ENCODE measurements around the gene ISM1. TPM values are rescaled to one million over a fixed set of nuclear protein-coding genes. Genes with fewer than 3 reads are reported as not detected.
A peak's percentile ranks its signal among the peaks of the same experiment; 100 is the strongest.

ISM1 gene
- total and polyA plus RNA-seq, 2 donors (not counting 3 experiments of a cell fraction or from before 2014, with no cell fraction given), result not detected

DNA sequence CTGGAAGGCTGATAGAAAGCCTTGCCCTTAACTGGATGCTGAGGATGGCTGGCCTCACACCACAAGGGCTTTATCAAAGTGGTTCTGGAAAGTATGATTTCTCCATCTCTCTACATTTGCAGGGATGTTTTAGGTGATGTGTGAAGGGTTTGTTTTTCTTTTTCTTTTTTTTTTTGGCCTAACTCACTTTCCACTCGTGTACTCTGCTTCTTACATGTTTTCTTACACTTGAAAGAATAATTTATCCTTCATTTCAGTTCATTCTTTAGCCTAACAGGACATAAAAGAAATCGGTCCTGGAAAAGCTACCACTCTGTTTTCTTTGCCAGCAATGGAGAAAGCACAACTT, 41.2 kb downstream of the ISM1 start:
- Histone ChIP-seq H3K9ac (replicated peaks; ENCODE audit: extremely low read depth, insufficient read depth, low read length) (no peak overlapping the region), H3K4me3 (replicated peaks in 1 of 3; ENCODE audit: insufficient read depth in 1 of 3, low read depth in 1 of 3, low read length in 3 of 3) (no peak overlapping the region), H3K4me2 (ENCODE audit: insufficient read depth, low read length) (no peak overlapping the region), H2AFZ (ENCODE audit: low read depth, low read length) (no peak overlapping the region), H3K4me1 (ENCODE audit: control insufficient read depth, extremely low read depth, insufficient read depth, low read length) (peaks cover 12% of the 10 kb centered on the region), H4K20me1 (replicated peaks; ENCODE audit: control insufficient read depth, extremely low read depth, insufficient read depth, low read length) (no peaks in the 10 kb centered on the region), H3K27ac (ENCODE audit: insufficient read depth, low read depth, low read length) (no peak overlapping the region), H3K9me1 (replicated peaks; ENCODE audit: control insufficient read depth, extremely low read depth, insufficient read depth, low read length) (no peaks in the 10 kb centered on the region), H3K79me2 (ENCODE audit: control insufficient read depth, insufficient read depth, low read length) (no peaks in the 10 kb centered on the region), H3K27me3 (ENCODE audit: control insufficient read depth in 2 of 2, insufficient read depth in 2 of 2, low read length in 2 of 2) (peaks cover 0 to 2% of the 10 kb centered on the region in 2 experiments), H3K9me3 (replicated peaks; ENCODE audit: control insufficient read depth, insufficient read depth, low read length) (no peaks in the 10 kb centered on the region), H3K36me3 (ENCODE audit: control insufficient read depth in 2 of 2, extremely low read depth in 1 of 2, insufficient read depth in 2 of 2, low read length in 2 of 2) (no peaks in the 10 kb centered on the region)
- dilution Hi-C loops (cut with MboI; ENCODE audit: extremely low pct_ligation_motif_present, low sequenced_read_pairs), result no loop called here
- ChIA-PET CTCF (interaction anchor here (0.6 to 3.3 kb wide), 20 partner anchors 9 to 339 kb away, joined by 3 to 24 read pairs (median 4); no protein-coding TSS in a partner anchor), POLR2A (no interaction called here)
- no TSS peak for BruUV-seq (replicated peaks)
- no peak for TF ChIP-seq GATA2 (IDR thresholded peaks at IDR 0.05; ENCODE audit: insufficient read depth, insufficient read length, low read depth, low read length)
- TF ChIP-seq, protein P1, sequence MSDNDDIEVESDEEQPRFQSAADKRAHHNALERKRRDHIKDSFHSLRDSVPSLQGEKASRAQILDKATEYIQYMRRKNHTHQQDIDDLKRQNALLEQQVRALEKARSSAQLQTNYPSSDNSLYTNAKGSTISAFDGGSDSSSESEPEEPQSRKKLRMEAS (IDR thresholded peaks at IDR 0.05; ENCODE audit: insufficient read depth, insufficient read length), result no peak
- TF ChIP-seq FOS (IDR thresholded peaks at IDR 0.05; ENCODE audit: borderline replicate concordance, insufficient read depth, low read length), result no peak
- TF ChIP-seq POLR2AphosphoS5 (IDR thresholded peaks at IDR 0.05; ENCODE audit: insufficient read depth, low read depth, low read length), result no peak
- TF ChIP-seq EZH2 (IDR thresholded peaks at IDR 0.05; ENCODE audit: borderline replicate concordance, low read depth, low read length, severe bottlenecking), result no peak
- TF ChIP-seq JUN (IDR thresholded peaks at IDR 0.05; ENCODE audit: borderline replicate concordance, insufficient read depth, insufficient read length, low read depth), result no peak
- TF ChIP-seq, protein P2, sequence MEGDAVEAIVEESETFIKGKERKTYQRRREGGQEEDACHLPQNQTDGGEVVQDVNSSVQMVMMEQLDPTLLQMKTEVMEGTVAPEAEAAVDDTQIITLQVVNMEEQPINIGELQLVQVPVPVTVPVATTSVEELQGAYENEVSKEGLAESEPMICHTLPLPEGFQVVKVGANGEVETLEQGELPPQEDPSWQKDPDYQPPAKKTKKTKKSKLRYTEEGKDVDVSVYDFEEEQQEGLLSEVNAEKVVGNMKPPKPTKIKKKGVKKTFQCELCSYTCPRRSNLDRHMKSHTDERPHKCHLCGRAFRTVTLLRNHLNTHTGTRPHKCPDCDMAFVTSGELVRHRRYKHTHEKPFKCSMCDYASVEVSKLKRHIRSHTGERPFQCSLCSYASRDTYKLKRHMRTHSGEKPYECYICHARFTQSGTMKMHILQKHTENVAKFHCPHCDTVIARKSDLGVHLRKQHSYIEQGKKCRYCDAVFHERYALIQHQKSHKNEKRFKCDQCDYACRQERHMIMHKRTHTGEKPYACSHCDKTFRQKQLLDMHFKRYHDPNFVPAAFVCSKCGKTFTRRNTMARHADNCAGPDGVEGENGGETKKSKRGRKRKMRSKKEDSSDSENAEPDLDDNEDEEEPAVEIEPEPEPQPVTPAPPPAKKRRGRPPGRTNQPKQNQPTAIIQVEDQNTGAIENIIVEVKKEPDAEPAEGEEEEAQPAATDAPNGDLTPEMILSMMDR (IDR thresholded peaks at IDR 0.05; ENCODE audit: extremely low read depth in 1 of 2, insufficient read depth in 1 of 2, low read depth in 1 of 2, low read length in 2 of 2), result no peak
- no peak for TF ChIP-seq POLR2A (IDR thresholded peaks at IDR 0.05; ENCODE audit: low read depth, low read length)
- peak; percentile 77 for FAIRE-seq
- DNase-seq (ENCODE audit: low read depth, low spot score), result peak; percentile 11
- intact Hi-C loops (cut with micrococcal nuclease), result loop anchor here (1.0 to 2.0 kb wide), 3 partner anchors 41 to 337 kb away; no protein-coding TSS in a partner anchor

Data from endothelial cell of umbilical vein (primary cell).